Measurements from ENCODE around the gene FYB1. TPM values are rescaled to one million over a fixed set of nuclear protein-coding genes. Genes with fewer than 3 reads are reported as not detected.

Gene FYB1
- total and polyA plus RNA-seq, 2 of the 8 experiments (the other 6 are each of a cell fraction or from before 2014, with no cell fraction given), result not detected

- no peak overlapping the region for H3K27ac ChIP-seq (ENCODE audit: low read depth, low read length)
- H2BK20ac ChIP-seq (ENCODE audit: low read length), result no peak overlapping the region
- 89% methylated on average over 6 of the region's 6 CpGs; no CpG with 5 or more reads in 1 of the 2 experiments for WGBS, 2 experiments (ENCODE audit: extremely low coverage in 1 of 2, insufficient coverage in 1 of 2, insufficient read length in 1 of 2, insufficient replicate concordance in 2 of 2, low coverage in 1 of 2, low lambda C conversion rate in 2 of 2, missing lambda C conversion rate in 1 of 2)
- no peaks in the 10 kb centered on the region for H3K79me2 ChIP-seq (ENCODE audit: control insufficient read depth in 1 of 2, insufficient read depth in 2 of 2, low read length in 2 of 2)
- no peak overlapping the region for H2BK15ac ChIP-seq (ENCODE audit: low read length)
- H3K4ac ChIP-seq (replicated peaks; ENCODE audit: insufficient read length, low read depth, low read length), result no peak overlapping the region
- H4K8ac ChIP-seq (ENCODE audit: extremely low read depth, insufficient read depth, low read length), result no peak overlapping the region
- no peak overlapping the region for H3K4me3 ChIP-seq (ENCODE audit: extremely low read depth in 1 of 4, insufficient read depth in 2 of 4, low read depth in 3 of 4, low read length in 4 of 4)
- ChIA-PET POLR2A (ENCODE audit: partially characterized antibody) (no interaction called here), CTCF (ENCODE audit: partially characterized antibody) (interaction anchor here (1.2 to 1.8 kb wide), 3 partner anchors 19 to 95 kb away, joined by 3 to 7 read pairs (median 6); no protein-coding TSS in a partner anchor)
- DNase-seq (ENCODE audit: low read depth in 1 of 2, low spot score in 2 of 2), result no peak
- H3K9ac ChIP-seq (replicated peaks in 1 of 4; ENCODE audit: extremely low read depth in 1 of 4, low read depth in 3 of 4, low read length in 3 of 4), result no peak overlapping the region
- no peaks in the 10 kb centered on the region for H4K20me1 ChIP-seq (replicated peaks in 1 of 2; ENCODE audit: control insufficient read depth in 1 of 2, insufficient read depth in 2 of 2, low read length in 2 of 2)
- no peak overlapping the region for H2AK5ac ChIP-seq (ENCODE audit: low read depth, low read length)
- no peak overlapping the region for H3K56ac ChIP-seq (replicated peaks; ENCODE audit: insufficient read length, low read depth, low read length)
- no peaks in the 10 kb centered on the region for H3K79me1 ChIP-seq (ENCODE audit: low read depth, low read length)
- H3K18ac ChIP-seq (ENCODE audit: extremely low read depth, low read length), result no peak overlapping the region
- H3K23ac ChIP-seq (ENCODE audit: insufficient read length), result no peak overlapping the region
- no peak for FAIRE-seq
- H2AFZ ChIP-seq (ENCODE audit: low read length), result no peak overlapping the region
- no peak overlapping the region for H3K4me2 ChIP-seq (ENCODE audit: insufficient read depth in 1 of 2, low read depth in 2 of 2, low read length in 2 of 2)
- no peaks in the 10 kb centered on the region for H3K4me1 ChIP-seq (replicated peaks in 1 of 4; ENCODE audit: control insufficient read depth in 3 of 4, insufficient read depth in 4 of 4, low read length in 3 of 4)
- H2BK12ac ChIP-seq (ENCODE audit: low read depth, low read length), result no peak overlapping the region
- H3K23me2 ChIP-seq (ENCODE audit: low read depth, low read length), result no peaks in the 10 kb centered on the region
- no peak overlapping the region for H4K5ac ChIP-seq (ENCODE audit: insufficient read length, low read depth, low read length)
- no peak overlapping the region for H3K14ac ChIP-seq (ENCODE audit: insufficient read length)
- H3K27me3 ChIP-seq (replicated peaks in 1 of 4; ENCODE audit: control insufficient read depth in 3 of 4, extremely low read depth in 1 of 4, insufficient read depth in 3 of 4, low read length in 3 of 4), result no peaks in the 10 kb centered on the region
- H3K9me3 ChIP-seq (ENCODE audit: insufficient read depth in 2 of 2, low read depth in 1 of 2, low read length in 1 of 2), result no peaks in the 10 kb centered on the region
- no peak overlapping the region for H4K91ac ChIP-seq (replicated peaks; ENCODE audit: insufficient read length, low read length)
- no peaks in the 10 kb centered on the region for H3K36me3 ChIP-seq (ENCODE audit: control insufficient read depth in 2 of 4, insufficient read depth in 4 of 4, low read length in 3 of 4)
- TF ChIP-seq CHD2 (IDR thresholded peaks at IDR 0.05; ENCODE audit: low read length) (no peak), SAP30 (IDR thresholded peaks at IDR 0.05; ENCODE audit: insufficient read depth, insufficient replicate concordance, low read length) (no peak), EZH2 (IDR thresholded peaks at IDR 0.05; ENCODE audit: low read depth, low read length, severe bottlenecking) (no peak), GABPA (IDR thresholded peaks at IDR 0.05; ENCODE audit: borderline replicate concordance, insufficient read depth, low read length) (no peak), POLR2AphosphoS5 (IDR thresholded peaks at IDR 0.05; ENCODE audit: low read depth, low read length) (no peak), RFX5 (IDR thresholded peaks at IDR 0.05; ENCODE audit: borderline replicate concordance, low read depth, low read length) (no peak), ASH2L (IDR thresholded peaks at IDR 0.05; ENCODE audit: low read length) (no peak), SP4 (IDR thresholded peaks at IDR 0.05; ENCODE audit: low read length) (no peak), KDM1A (IDR thresholded peaks at IDR 0.05; ENCODE audit: borderline replicate concordance, low read length) (no peak), JUND (IDR thresholded peaks at IDR 0.05; ENCODE audit: low read length) (no peak), SIX5 (IDR thresholded peaks at IDR 0.05; ENCODE audit: low read depth, low read length) (no peak), BCL11A (IDR thresholded peaks at IDR 0.05; ENCODE audit: low read depth in 2 of 2, low read length in 2 of 2) (no peak), ZNF274 (IDR thresholded peaks at IDR 0.05; ENCODE audit: borderline replicate concordance, extremely low read depth, low read length) (no peak), FOSL1 (IDR thresholded peaks at IDR 0.05; ENCODE audit: insufficient read depth, low read depth, low read length) (no peak)
- no peak overlapping the region for H2BK120ac ChIP-seq (replicated peaks; ENCODE audit: low read depth, low read length)
- no peak overlapping the region for H2BK5ac ChIP-seq (ENCODE audit: low read depth, low read length)
Measured at GRCh38 chr5:39100301-39100850, 119.0 kb downstream of the FYB1 start.

Measured in H1 (cell line).